ENCODE measurements around the gene PNPLA7.

DNA sequence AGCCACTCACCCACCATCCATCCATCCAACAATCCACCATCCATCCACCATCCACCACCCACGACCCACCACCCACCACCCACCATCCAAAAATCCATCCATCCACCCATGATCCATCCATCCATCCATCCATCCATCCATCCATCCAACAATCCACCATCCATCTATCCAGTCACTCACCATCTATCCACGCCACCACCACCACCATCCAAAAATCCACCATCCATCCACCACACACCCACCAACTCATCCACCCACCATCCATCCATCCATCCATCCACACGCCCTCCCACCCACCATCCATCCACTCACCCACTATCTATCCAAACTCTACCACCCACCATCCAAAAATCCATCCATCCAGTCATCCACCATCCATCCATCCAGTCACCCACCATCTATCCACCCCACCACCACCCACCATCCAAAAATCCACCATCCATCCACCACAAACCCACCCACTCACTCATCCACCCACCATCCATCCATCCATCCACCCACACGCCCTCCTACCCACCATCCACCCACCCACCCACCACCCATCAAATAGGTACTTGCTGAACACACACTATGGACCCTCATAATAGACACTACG is 19.5 kb upstream of the PNPLA7 start:
- TF ChIP-seq, protein P1, sequence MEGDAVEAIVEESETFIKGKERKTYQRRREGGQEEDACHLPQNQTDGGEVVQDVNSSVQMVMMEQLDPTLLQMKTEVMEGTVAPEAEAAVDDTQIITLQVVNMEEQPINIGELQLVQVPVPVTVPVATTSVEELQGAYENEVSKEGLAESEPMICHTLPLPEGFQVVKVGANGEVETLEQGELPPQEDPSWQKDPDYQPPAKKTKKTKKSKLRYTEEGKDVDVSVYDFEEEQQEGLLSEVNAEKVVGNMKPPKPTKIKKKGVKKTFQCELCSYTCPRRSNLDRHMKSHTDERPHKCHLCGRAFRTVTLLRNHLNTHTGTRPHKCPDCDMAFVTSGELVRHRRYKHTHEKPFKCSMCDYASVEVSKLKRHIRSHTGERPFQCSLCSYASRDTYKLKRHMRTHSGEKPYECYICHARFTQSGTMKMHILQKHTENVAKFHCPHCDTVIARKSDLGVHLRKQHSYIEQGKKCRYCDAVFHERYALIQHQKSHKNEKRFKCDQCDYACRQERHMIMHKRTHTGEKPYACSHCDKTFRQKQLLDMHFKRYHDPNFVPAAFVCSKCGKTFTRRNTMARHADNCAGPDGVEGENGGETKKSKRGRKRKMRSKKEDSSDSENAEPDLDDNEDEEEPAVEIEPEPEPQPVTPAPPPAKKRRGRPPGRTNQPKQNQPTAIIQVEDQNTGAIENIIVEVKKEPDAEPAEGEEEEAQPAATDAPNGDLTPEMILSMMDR (IDR thresholded peaks at IDR 0.05; ENCODE audit: low read depth, low read length, missing input control) = no peak
- TF ChIP-seq RAD21 (IDR thresholded peaks at IDR 0.05) (no peak), FOXA1 (IDR thresholded peaks at IDR 0.05) (no peak), SP1 (IDR thresholded peaks at IDR 0.05) (no peak), TAF1 (conservative IDR thresholded peaks at IDR 0.05) (no peak), JUND (IDR thresholded peaks at IDR 0.05) (no peak), YY1 (IDR thresholded peaks at IDR 0.05) (no peak), HNF4G (IDR thresholded peaks at IDR 0.05) (no peak), GABPA (IDR thresholded peaks at IDR 0.05 in 1 of 2, conservative IDR thresholded peaks at IDR 0.05 in 1 of 2) (no peak), HNF4A (conservative IDR thresholded peaks at IDR 0.05) (no peak)
- TF ChIP-seq, protein P2, sequence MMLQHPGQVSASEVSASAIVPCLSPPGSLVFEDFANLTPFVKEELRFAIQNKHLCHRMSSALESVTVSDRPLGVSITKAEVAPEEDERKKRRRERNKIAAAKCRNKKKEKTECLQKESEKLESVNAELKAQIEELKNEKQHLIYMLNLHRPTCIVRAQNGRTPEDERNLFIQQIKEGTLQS (IDR thresholded peaks at IDR 0.05) = no peak
- TF ChIP-seq, protein P3, sequence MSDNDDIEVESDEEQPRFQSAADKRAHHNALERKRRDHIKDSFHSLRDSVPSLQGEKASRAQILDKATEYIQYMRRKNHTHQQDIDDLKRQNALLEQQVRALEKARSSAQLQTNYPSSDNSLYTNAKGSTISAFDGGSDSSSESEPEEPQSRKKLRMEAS (IDR thresholded peaks at IDR 0.05) = no peak
- TF ChIP-seq, protein P4, sequence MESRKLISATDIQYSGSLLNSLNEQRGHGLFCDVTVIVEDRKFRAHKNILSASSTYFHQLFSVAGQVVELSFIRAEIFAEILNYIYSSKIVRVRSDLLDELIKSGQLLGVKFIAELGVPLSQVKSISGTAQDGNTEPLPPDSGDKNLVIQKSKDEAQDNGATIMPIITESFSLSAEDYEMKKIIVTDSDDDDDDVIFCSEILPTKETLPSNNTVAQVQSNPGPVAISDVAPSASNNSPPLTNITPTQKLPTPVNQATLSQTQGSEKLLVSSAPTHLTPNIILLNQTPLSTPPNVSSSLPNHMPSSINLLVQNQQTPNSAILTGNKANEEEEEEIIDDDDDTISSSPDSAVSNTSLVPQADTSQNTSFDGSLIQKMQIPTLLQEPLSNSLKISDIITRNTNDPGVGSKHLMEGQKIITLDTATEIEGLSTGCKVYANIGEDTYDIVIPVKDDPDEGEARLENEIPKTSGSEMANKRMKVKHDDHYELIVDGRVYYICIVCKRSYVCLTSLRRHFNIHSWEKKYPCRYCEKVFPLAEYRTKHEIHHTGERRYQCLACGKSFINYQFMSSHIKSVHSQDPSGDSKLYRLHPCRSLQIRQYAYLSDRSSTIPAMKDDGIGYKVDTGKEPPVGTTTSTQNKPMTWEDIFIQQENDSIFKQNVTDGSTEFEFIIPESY (IDR thresholded peaks at IDR 0.05) = no peak
- TF ChIP-seq, protein P5, sequence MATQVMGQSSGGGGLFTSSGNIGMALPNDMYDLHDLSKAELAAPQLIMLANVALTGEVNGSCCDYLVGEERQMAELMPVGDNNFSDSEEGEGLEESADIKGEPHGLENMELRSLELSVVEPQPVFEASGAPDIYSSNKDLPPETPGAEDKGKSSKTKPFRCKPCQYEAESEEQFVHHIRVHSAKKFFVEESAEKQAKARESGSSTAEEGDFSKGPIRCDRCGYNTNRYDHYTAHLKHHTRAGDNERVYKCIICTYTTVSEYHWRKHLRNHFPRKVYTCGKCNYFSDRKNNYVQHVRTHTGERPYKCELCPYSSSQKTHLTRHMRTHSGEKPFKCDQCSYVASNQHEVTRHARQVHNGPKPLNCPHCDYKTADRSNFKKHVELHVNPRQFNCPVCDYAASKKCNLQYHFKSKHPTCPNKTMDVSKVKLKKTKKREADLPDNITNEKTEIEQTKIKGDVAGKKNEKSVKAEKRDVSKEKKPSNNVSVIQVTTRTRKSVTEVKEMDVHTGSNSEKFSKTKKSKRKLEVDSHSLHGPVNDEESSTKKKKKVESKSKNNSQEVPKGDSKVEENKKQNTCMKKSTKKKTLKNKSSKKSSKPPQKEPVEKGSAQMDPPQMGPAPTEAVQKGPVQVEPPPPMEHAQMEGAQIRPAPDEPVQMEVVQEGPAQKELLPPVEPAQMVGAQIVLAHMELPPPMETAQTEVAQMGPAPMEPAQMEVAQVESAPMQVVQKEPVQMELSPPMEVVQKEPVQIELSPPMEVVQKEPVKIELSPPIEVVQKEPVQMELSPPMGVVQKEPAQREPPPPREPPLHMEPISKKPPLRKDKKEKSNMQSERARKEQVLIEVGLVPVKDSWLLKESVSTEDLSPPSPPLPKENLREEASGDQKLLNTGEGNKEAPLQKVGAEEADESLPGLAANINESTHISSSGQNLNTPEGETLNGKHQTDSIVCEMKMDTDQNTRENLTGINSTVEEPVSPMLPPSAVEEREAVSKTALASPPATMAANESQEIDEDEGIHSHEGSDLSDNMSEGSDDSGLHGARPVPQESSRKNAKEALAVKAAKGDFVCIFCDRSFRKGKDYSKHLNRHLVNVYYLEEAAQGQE (IDR thresholded peaks at IDR 0.05) = no peak
